GM12892 (cell line): ENCODE data around the gene CEP72.

Experiments used
- POLR2A ChIP-seq: IDR thresholded peaks from 2 replicates; pipeline ENCODE4 v1.6.1; 2011; ENCODE audit warnings: low read depth, low read length, control low read depth
- POLR2AphosphoS5 ChIP-seq: IDR thresholded peaks from 2 replicates; pipeline ENCODE4 v1.6.1; 2011; ENCODE audit warnings: low read depth, low read length, control low read depth
- TAF1 ChIP-seq: IDR thresholded peaks from 2 replicates; pipeline ENCODE4 v1.6.1; 2011; ENCODE audit warnings: low read depth, mild to moderate bottlenecking, control low read depth, low read length, borderline replicate concordance

GRCh38 chr5:691817-692528 lies 79.8 kb downstream of the CEP72 start:
- TF ChIP-seq POLR2AphosphoS5 = no peak
- TF ChIP-seq POLR2A = no peak
- TF ChIP-seq TAF1 = no peak
